WTC11 (cell line): Measurements from ENCODE around the gene GLRA3. TPM values are rescaled to one million over a fixed set of nuclear protein-coding genes. Genes with fewer than 3 reads are reported as not detected.

Experiments used
- ATAC-seq: fragments of 200-7000 bp; cut with Tn5 transposase; 2 replicates; pipeline ENCODE4 v1.10.0; 2021; ENCODE audit warnings: mild to moderate bottlenecking, moderate library complexity
- CTCF ChIA-PET: fragments of 300-600 bp; sonication (Branson Sonifier 250); formaldehyde crosslinking; loops from one replicate; lab custom pipeline; 2021; ENCODE audit warnings: antibody characterized with exemption; lab: Charles Lee
- POLR2A ChIA-PET: fragments of 350-600 bp; sonication (Branson Sonifier 250); formaldehyde crosslinking; loops from one replicate; lab custom pipeline; 2021; ENCODE audit warnings: antibody characterized with exemption; lab: Charles Lee
- DNase-seq: peaks from one replicate; pipeline ENCODE4 v3.0.0; 2021; ENCODE audit warnings: low spot score
- H3K27ac Mint-ChIP-seq: 2 replicates; pipeline ENCODE4 v1.8.0; 2021; ENCODE audit warnings: mixed read lengths
- H3K27me3 Mint-ChIP-seq: 2 replicates; pipeline ENCODE4 v1.8.0; 2021; ENCODE audit warnings: low read depth, mild to moderate bottlenecking, moderate library complexity, mixed read lengths
- H3K36me3 Mint-ChIP-seq: 2 replicates; pipeline ENCODE4 v1.8.0; 2021; ENCODE audit warnings: mixed read lengths
- H3K4me1 Mint-ChIP-seq: 2 replicates; pipeline ENCODE4 v1.8.0; 2022; ENCODE audit warnings: mixed read lengths
- H3K4me3 Mint-ChIP-seq: 2 replicates; pipeline ENCODE4 v1.8.0; 2021; ENCODE audit warnings: mild to moderate bottlenecking, moderate library complexity, mixed read lengths
- H3K9me3 Mint-ChIP-seq: 2 replicates; pipeline ENCODE4 v1.8.0; 2021; ENCODE audit warnings: mixed read lengths
- CREM ChIP-seq: sonication (generic); formaldehyde crosslinking; IDR thresholded peaks from 2 replicates; pipeline ENCODE4 v1.8.1; 2022; ENCODE audit warnings: mild to moderate bottlenecking, missing genetic modification reagents, moderate library complexity
- E2F5 ChIP-seq: sonication (generic); formaldehyde crosslinking; IDR thresholded peaks from 2 replicates; pipeline ENCODE4 v1.8.1; 2022; ENCODE audit warnings: mild to moderate bottlenecking, moderate library complexity, missing genetic modification reagents
- ESRRA ChIP-seq: sonication (generic); formaldehyde crosslinking; IDR thresholded peaks from 2 replicates; pipeline ENCODE4 v1.8.1; 2022; ENCODE audit warnings: mild to moderate bottlenecking, missing genetic modification reagents, borderline replicate concordance
- ETV6 ChIP-seq: sonication (generic); formaldehyde crosslinking; IDR thresholded peaks from 2 replicates; pipeline ENCODE4 v1.8.1; 2022; ENCODE audit warnings: mild to moderate bottlenecking, missing genetic modification reagents
- FOXJ3 ChIP-seq: sonication (generic); formaldehyde crosslinking; IDR thresholded peaks from 2 replicates; pipeline ENCODE4 v1.9.0; 2021; ENCODE audit warnings: missing genetic modification reagents, mild to moderate bottlenecking, borderline replicate concordance
- FOXP4 ChIP-seq: sonication (generic); formaldehyde crosslinking; IDR thresholded peaks from 2 replicates; pipeline ENCODE4 v1.8.0; 2022; ENCODE audit warnings: mild to moderate bottlenecking, missing genetic modification reagents
- IRF2 ChIP-seq: sonication (generic); formaldehyde crosslinking; IDR thresholded peaks from 2 replicates; pipeline ENCODE4 v1.8.0; 2022; ENCODE audit warnings: low read depth, missing genetic modification reagents, borderline replicate concordance
- KAT7 ChIP-seq: sonication (generic); formaldehyde crosslinking; IDR thresholded peaks from 2 replicates; pipeline ENCODE4 v1.8.1; 2023; ENCODE audit warnings: missing genetic modification reagents, mild to moderate bottlenecking, borderline replicate concordance
- MLX ChIP-seq: sonication (generic); formaldehyde crosslinking; IDR thresholded peaks from 2 replicates; pipeline ENCODE4 v1.8.1; 2023; ENCODE audit warnings: mild to moderate bottlenecking, missing genetic modification reagents, moderate library complexity
- NR1H2 ChIP-seq: sonication (generic); formaldehyde crosslinking; IDR thresholded peaks from 2 replicates; pipeline ENCODE4 v1.9.0; 2021; ENCODE audit warnings: mild to moderate bottlenecking, moderate library complexity, missing genetic modification reagents
- OVOL2 ChIP-seq: fragments of 250-450 bp; sonication (Bioruptor Pico); IDR thresholded peaks from 2 replicates; pipeline ENCODE4 v1.9.0; 2021; ENCODE audit warnings: mild to moderate bottlenecking, borderline replicate concordance
- RORB ChIP-seq: fragments of 250-450 bp; sonication (Bioruptor Pico); IDR thresholded peaks from 2 replicates; pipeline ENCODE4 v1.9.0; 2021; ENCODE audit warnings: mild to moderate bottlenecking
- SOX15 ChIP-seq: fragments of 250-450 bp; sonication (Bioruptor Pico); IDR thresholded peaks from 2 replicates; pipeline ENCODE4 v1.9.0; 2021; ENCODE audit warnings: mild to moderate bottlenecking
- SP1 ChIP-seq: sonication (generic); formaldehyde crosslinking; conservative IDR thresholded peaks from 2 replicates; pipeline ENCODE4 v1.8.1; 2022; ENCODE audit warnings: missing genetic modification reagents
- TCF7 ChIP-seq: sonication (generic); formaldehyde crosslinking; IDR thresholded peaks from 2 replicates; pipeline ENCODE4 v1.8.0; 2022; ENCODE audit warnings: mild to moderate bottlenecking, low read depth, missing genetic modification reagents, moderate library complexity
- TP53 ChIP-seq: sonication (generic); formaldehyde crosslinking; IDR thresholded peaks from 2 replicates; pipeline ENCODE4 v1.8.1; 2023; ENCODE audit warnings: mild to moderate bottlenecking, missing genetic modification reagents
- ZNF232 ChIP-seq: sonication (generic); formaldehyde crosslinking; IDR thresholded peaks from 2 replicates; pipeline ENCODE4 v1.8.0; 2022; ENCODE audit warnings: mild to moderate bottlenecking, missing genetic modification reagents
- ZNF281 ChIP-seq: sonication (generic); formaldehyde crosslinking; IDR thresholded peaks from 2 replicates; pipeline ENCODE4 v1.8.0; 2023; ENCODE audit warnings: mild to moderate bottlenecking, missing genetic modification reagents
- ZNF396 ChIP-seq: fragments of 250-450 bp; sonication (Bioruptor Pico); IDR thresholded peaks from 2 replicates; pipeline ENCODE4 v1.8.0; 2021; ENCODE audit warnings: mild to moderate bottlenecking, moderate library complexity, borderline replicate concordance
- ZNF416 ChIP-seq: fragments of 250-450 bp; sonication (Bioruptor Pico); IDR thresholded peaks from 2 replicates; pipeline ENCODE4 v1.9.0; 2021; ENCODE audit warnings: mild to moderate bottlenecking, inconsistent platforms
- ZNF423 ChIP-seq: fragments of 250-450 bp; sonication (Bioruptor Pico); IDR thresholded peaks from 2 replicates; pipeline ENCODE4 v2.1.2; 2022; ENCODE audit warnings: mild to moderate bottlenecking, moderate library complexity
- ZSCAN18 ChIP-seq: fragments of 250-450 bp; sonication (Bioruptor Pico); IDR thresholded peaks from 2 replicates; pipeline ENCODE4 v2.1.2; 2022; ENCODE audit warnings: mild to moderate bottlenecking, moderate library complexity
- total RNA-seq: library from RNA; stranded (reverse); gene quantifications from 3 replicates; pipeline ENCODE4 v1.2.3, GENCODE V29; 2021
- TF ChIP-seq, protein P1 (sequence below): fragments of 250-450 bp; sonication (Bioruptor Pico); conservative IDR thresholded peaks from 2 replicates; pipeline ENCODE4 v1.9.0; 2021; ENCODE audit warnings: mild to moderate bottlenecking
- TF ChIP-seq, protein P2 (sequence below): fragments of 200-600 bp; IDR thresholded peaks from 2 replicates; pipeline ENCODE4 v1.8.0; 2022; ENCODE audit warnings: antibody characterized with exemption

GLRA3 gene
- total RNA-seq, 1 experiment from 2014 or later, result 0.15 TPM

- DNase-seq (no peak), ATAC-seq (no peak)
- H3K4me3 Mint-ChIP-seq, result no peak overlapping the region
- POLR2A ChIA-PET, result no interaction called here
- H3K27ac Mint-ChIP-seq, result no peak overlapping the region
- CTCF ChIA-PET, result no interaction called here
- no peaks in the 10 kb centered on the region for H3K27me3 Mint-ChIP-seq
- H3K36me3 Mint-ChIP-seq, result no peaks in the 10 kb centered on the region
- peaks cover 7% of the 10 kb centered on the region for H3K4me1 Mint-ChIP-seq
- H3K9me3 Mint-ChIP-seq, result no peaks in the 10 kb centered on the region
- TF ChIP-seq ZNF281 (CRISPR knock-in tag) (no peak), FOXJ3 (CRISPR knock-in tag) (no peak), OVOL2 (CRISPR knock-in tag) (no peak), E2F5 (no peak), TCF7 (CRISPR knock-in tag) (no peak), RORB (no peak), ZNF423 (CRISPR knock-in tag) (no peak), MLX (CRISPR knock-in tag) (no peak), IRF2 (no peak), CREM (no peak), NR1H2 (no peak), ZNF396 (CRISPR knock-in tag) (no peak), TP53 (CRISPR knock-in tag) (no peak)
- TF ChIP-seq, protein P1, sequence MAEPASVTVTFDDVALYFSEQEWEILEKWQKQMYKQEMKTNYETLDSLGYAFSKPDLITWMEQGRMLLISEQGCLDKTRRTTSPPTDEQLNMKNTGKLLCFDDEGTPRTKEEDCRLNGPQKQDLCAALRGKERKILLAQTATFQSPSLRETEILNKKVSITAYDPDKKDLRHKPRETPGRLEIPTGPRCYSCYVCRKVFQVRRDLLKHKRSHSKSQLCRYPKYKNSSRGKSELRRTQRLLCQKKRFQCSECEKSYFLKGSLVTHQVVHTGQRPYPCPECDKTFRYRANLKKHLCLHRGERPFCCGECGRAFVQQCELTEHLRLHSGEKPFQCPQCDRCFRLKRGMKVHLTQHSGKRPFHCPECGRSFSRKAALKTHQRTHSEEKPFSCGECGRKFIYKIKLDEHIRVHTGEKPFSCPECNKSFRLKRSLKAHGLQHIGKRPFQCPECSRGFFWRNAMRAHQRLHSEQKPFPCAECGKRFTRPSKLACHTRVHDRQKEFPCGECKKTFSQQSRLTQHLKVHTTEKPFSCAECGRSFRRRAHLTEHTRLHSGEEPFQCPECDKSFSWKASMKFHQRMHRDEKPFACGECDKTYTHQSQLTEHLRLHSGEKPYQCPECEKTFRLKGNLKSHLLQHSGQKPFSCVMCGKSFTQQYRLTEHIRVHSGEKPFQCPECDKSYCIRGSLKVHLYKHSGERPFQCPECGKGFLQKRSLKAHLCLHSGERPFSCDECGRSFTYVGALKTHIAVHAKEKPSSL, result no peak
- TF ChIP-seq, all 79 proteins: peak for 0
These were observed 193.3 kb downstream of the GLRA3 start for GRCh38 chr4:174635732-174636131.

GRCh38 chr4:174633399-174633798 is 195.6 kb downstream of the GLRA3 start:
- Mint-ChIP-seq H3K27ac (no peak overlapping the region), H3K4me3 (no peak overlapping the region), H3K4me1 (peaks cover 7% of the 10 kb centered on the region), H3K36me3 (no peaks in the 10 kb centered on the region), H3K27me3 (no peaks in the 10 kb centered on the region), H3K9me3 (no peaks in the 10 kb centered on the region)
- POLR2A ChIA-PET, result no interaction called here
- CTCF ChIA-PET, result no interaction called here
- no peak for ATAC-seq
- DNase-seq, result no peak
- TF ChIP-seq, protein P1, result no peak
- TF ChIP-seq ZNF232 (CRISPR knock-in tag) (no peak), ZSCAN18 (CRISPR knock-in tag) (no peak), KAT7 (CRISPR knock-in tag) (no peak), ESRRA (CRISPR knock-in tag) (no peak), FOXP4 (CRISPR knock-in tag) (no peak), ETV6 (CRISPR knock-in tag) (no peak), SP1 (CRISPR knock-in tag) (no peak), SOX15 (CRISPR knock-in tag) (no peak), ZNF416 (CRISPR knock-in tag) (no peak)
- TF ChIP-seq, protein P2, sequence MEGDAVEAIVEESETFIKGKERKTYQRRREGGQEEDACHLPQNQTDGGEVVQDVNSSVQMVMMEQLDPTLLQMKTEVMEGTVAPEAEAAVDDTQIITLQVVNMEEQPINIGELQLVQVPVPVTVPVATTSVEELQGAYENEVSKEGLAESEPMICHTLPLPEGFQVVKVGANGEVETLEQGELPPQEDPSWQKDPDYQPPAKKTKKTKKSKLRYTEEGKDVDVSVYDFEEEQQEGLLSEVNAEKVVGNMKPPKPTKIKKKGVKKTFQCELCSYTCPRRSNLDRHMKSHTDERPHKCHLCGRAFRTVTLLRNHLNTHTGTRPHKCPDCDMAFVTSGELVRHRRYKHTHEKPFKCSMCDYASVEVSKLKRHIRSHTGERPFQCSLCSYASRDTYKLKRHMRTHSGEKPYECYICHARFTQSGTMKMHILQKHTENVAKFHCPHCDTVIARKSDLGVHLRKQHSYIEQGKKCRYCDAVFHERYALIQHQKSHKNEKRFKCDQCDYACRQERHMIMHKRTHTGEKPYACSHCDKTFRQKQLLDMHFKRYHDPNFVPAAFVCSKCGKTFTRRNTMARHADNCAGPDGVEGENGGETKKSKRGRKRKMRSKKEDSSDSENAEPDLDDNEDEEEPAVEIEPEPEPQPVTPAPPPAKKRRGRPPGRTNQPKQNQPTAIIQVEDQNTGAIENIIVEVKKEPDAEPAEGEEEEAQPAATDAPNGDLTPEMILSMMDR, result no peak
